Hepatocyte (in vitro differentiated cells): Measurements from ENCODE around the gene TGFBR3L. TPM values are rescaled to one million over a fixed set of nuclear protein-coding genes. Genes with fewer than 3 reads are reported as not detected.
"Not testable (repeated sequence)": the region's sequence is repeated elsewhere in the genome, so short reads cannot be mapped to it uniquely, and the experiment has no call there.

Experiments used
- DNase-seq: peaks from one replicate; pipeline ENCODE4 v3.0.0-alpha.2; 2016; ENCODE audit warnings: low spot score
- H2AFZ ChIP-seq: fragments of 200-600 bp; sonication (generic); 2 replicates; pipeline ENCODE4 v1.6.0; 2016; ENCODE audit warnings: antibody characterized with exemption, mild to moderate bottlenecking
- H3K27ac ChIP-seq: fragments of 200-600 bp; sonication (generic); 2 replicates; pipeline ENCODE4 v1.5.1; 2016; ENCODE audit warnings: mild to moderate bottlenecking
- H3K27me3 ChIP-seq: fragments of 200-600 bp; sonication (generic); 2 replicates; pipeline ENCODE4 v1.6.1; 2016
- H3K36me3 ChIP-seq: fragments of 200-600 bp; sonication (generic); replicated peaks from 2 replicates; pipeline ENCODE4 v1.5.1; 2016; ENCODE audit warnings: low read depth; ENCODE audit not compliant: insufficient read depth
- H3K4me1 ChIP-seq: fragments of 200-600 bp; sonication (generic); 2 replicates; pipeline ENCODE4 v1.5.1; 2016; ENCODE audit warnings: mild to moderate bottlenecking, moderate library complexity; ENCODE audit not compliant: insufficient read depth
- H3K4me2 ChIP-seq: fragments of 200-600 bp; sonication (generic); 2 replicates; pipeline ENCODE4 v1.6.0; 2016
- H3K4me3 ChIP-seq: fragments of 200-600 bp; sonication (generic); 2 replicates; pipeline ENCODE4 v1.5.1; 2016; ENCODE audit warnings: mild to moderate bottlenecking
- H3K79me2 ChIP-seq: fragments of 200-600 bp; sonication (generic); 2 replicates; pipeline ENCODE4 v1.6.0; 2017; ENCODE audit warnings: mild to moderate bottlenecking
- H3K9me2 ChIP-seq: fragments of 200-600 bp; sonication (generic); replicated peaks from 2 replicates; pipeline ENCODE4 v1.6.0; 2017; ENCODE audit warnings: mild to moderate bottlenecking; ENCODE audit not compliant: insufficient read depth
- H3K9me3 ChIP-seq: fragments of 200-600 bp; sonication (generic); 2 replicates; pipeline ENCODE4 v1.5.1; 2016; ENCODE audit warnings: low read depth, mild to moderate bottlenecking
- H4K20me1 ChIP-seq: fragments of 200-600 bp; sonication (generic); 2 replicates; pipeline ENCODE4 v1.6.0; 2016; ENCODE audit warnings: mild to moderate bottlenecking; ENCODE audit not compliant: insufficient read depth, poor library complexity, severe bottlenecking
- EZH2 ChIP-seq: fragments of 200-600 bp; sonication (generic); IDR thresholded peaks from 2 replicates; pipeline ENCODE4 v1.6.1; 2016; ENCODE audit warnings: antibody characterized with exemption, mild to moderate bottlenecking, borderline replicate concordance
- EZH2phosphoT487 ChIP-seq: fragments of 200-600 bp; sonication (generic); IDR thresholded peaks from one replicate; pipeline ENCODE4 v1.6.1; 2018; ENCODE audit warnings: antibody characterized with exemption, mild to moderate bottlenecking, low read depth, moderate library complexity; ENCODE audit not compliant: unreplicated experiment, severe bottlenecking
- WGBS: methylation state at CpG from one replicate; pipeline ENCODE4 v1.1.6; 2016; ENCODE audit warnings: low lambda C conversion rate; ENCODE audit errors: missing lambda C conversion rate; 5-methylcytosine and 5-hydroxymethylcytosine counted together
- polyA plus RNA-seq: library from polyadenylated mRNA; unstranded; fragments of >200 nt; fragmentation: Nextera tagmentation; extraction: Ambion mirVana; gene quantifications from 2 replicates; pipeline ENCODE4 v1.2.1, GENCODE V29; 2016
- total RNA-seq: library from RNA; depleted of rRNA; stranded (reverse); fragments of >200 nt; gene quantifications from 2 replicates; pipeline ENCODE4 v1.2.3, GENCODE V29; 2014
- TF ChIP-seq, protein P1 (sequence below): fragments of 200-600 bp; sonication (generic); IDR thresholded peaks from 2 replicates; pipeline ENCODE4 v1.5.1; 2016; ENCODE audit warnings: antibody characterized with exemption, mild to moderate bottlenecking; ENCODE audit not compliant: poor library complexity

Gene TGFBR3L
- total and polyA plus RNA-seq, 2 experiments from 2014 or later = 8.5 TPM; not detected in 1

DNA sequence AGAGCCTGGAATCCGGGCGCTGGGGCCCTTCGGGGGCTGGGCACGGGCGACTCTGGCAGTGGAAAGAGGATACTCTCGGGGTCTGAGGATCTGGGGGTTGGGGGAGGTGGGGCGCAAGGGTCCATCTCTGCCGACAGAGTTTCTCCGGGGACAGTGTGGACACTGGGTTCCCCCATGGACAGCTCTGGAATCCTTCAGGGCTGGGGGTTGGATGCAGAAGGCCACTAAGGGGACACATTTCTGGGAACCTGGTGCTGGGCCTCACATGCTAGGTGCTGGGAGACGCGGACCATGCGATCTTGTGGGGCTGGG is 2.3 kb downstream of the TGFBR3L start:
- Histone ChIP-seq H3K9me3 (no peaks in the 10 kb centered on the region), H3K4me2 (peak overlapping the region; percentile 95), H4K20me1 (no peaks in the 10 kb centered on the region), H3K27me3 (peaks cover 35% of the 10 kb centered on the region), H3K36me3 (no peaks in the 10 kb centered on the region), H2AFZ (peak overlapping the region; percentile 63), H3K79me2 (no peaks in the 10 kb centered on the region), H3K4me1 (peaks cover 33% of the 10 kb centered on the region), H3K9me2 (no peaks in the 10 kb centered on the region), H3K27ac (no peak overlapping the region), H3K4me3 (peak overlapping the region; percentile 33)
- 9% methylated on average over 9 of the region's 12 CpGs for WGBS
- TF ChIP-seq EZH2phosphoT487 = no peak
- TF ChIP-seq EZH2 = no peak
- TF ChIP-seq, protein P1, sequence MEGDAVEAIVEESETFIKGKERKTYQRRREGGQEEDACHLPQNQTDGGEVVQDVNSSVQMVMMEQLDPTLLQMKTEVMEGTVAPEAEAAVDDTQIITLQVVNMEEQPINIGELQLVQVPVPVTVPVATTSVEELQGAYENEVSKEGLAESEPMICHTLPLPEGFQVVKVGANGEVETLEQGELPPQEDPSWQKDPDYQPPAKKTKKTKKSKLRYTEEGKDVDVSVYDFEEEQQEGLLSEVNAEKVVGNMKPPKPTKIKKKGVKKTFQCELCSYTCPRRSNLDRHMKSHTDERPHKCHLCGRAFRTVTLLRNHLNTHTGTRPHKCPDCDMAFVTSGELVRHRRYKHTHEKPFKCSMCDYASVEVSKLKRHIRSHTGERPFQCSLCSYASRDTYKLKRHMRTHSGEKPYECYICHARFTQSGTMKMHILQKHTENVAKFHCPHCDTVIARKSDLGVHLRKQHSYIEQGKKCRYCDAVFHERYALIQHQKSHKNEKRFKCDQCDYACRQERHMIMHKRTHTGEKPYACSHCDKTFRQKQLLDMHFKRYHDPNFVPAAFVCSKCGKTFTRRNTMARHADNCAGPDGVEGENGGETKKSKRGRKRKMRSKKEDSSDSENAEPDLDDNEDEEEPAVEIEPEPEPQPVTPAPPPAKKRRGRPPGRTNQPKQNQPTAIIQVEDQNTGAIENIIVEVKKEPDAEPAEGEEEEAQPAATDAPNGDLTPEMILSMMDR = no peak
- DNase-seq = no peak

DNA sequence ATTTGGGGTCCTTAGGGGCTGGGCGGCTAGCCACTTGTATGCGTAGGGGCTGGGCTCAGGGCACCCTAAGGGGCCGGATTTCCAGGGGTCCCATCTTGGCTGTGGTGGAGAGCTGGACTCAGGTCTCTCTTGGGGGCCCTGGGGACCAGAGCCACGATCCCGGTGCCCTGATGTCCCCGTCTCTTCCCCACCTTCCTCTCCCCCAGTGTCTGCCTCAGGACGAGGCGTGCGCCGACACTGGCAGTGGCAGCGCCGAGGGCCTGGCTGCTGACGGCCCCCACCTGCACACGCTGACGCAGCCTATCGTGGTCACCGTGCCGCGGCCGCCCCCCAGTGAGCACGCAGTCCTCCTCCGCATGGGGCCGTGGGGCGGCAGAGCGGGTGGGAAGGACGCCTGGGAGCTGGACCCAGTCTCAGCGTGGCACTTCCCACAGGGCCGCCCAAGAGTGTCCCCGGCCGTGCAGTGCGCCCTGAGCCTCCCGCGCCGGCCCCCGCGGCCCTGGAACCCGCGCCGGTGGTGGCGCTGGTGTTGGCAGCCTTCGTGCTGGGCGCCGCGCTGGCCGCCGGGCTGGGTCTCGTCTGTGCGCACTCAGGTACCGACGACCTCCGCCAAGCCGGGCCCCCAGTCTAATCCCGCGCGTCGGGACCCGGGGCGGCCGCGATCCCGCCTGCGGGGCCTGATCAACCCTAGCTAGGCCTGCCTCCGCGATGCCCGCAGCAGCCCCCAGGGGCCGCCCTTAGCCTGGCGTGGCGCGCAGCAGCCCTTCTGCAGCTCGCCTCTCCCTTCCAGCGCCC is 2.8 kb downstream of the TGFBR3L start:
- TF ChIP-seq EZH2phosphoT487 (no peak), EZH2 (peak; percentile 17)
- TF ChIP-seq, protein P1 = peak; percentile 61
- peaks cover 35% of the 10 kb centered on the region for H3K27me3 ChIP-seq
- no peaks in the 10 kb centered on the region for H4K20me1 ChIP-seq
- H3K27ac ChIP-seq = no peak overlapping the region
- peak overlapping the region; percentile 60 for H2AFZ ChIP-seq
- peak overlapping the region; percentile 95 for H3K4me2 ChIP-seq
- WGBS = 4% methylated on average over 69 of the region's 71 CpGs
- peaks cover 33% of the 10 kb centered on the region for H3K4me1 ChIP-seq
- H3K9me3 ChIP-seq = no peaks in the 10 kb centered on the region
- H3K9me2 ChIP-seq = no peaks in the 10 kb centered on the region
- H3K4me3 ChIP-seq = peak overlapping the region; percentile 1
- DNase-seq = peak; percentile 85
- H3K36me3 ChIP-seq = no peaks in the 10 kb centered on the region
- no peaks in the 10 kb centered on the region for H3K79me2 ChIP-seq

- peak overlapping the region; percentile 60 for H2AFZ ChIP-seq
- 44% methylated on average over 29 of the region's 29 CpGs for WGBS
These were observed 3.5 kb downstream of the TGFBR3L start for GRCh38 chr19:7918062-7918614.

GRCh38 chr19:7918615-7919421 is 4.2 kb downstream of the TGFBR3L start:
- H3K36me3 ChIP-seq = no peaks in the 10 kb centered on the region
- WGBS = 93% methylated on average over 42 of the region's 42 CpGs
- TF ChIP-seq EZH2phosphoT487 (no peak), EZH2 (no peak)
- TF ChIP-seq, protein P1 = no peak
- H3K9me3 ChIP-seq = no peaks in the 10 kb centered on the region
- peaks cover 35% of the 10 kb centered on the region for H3K27me3 ChIP-seq
- no peaks in the 10 kb centered on the region for H4K20me1 ChIP-seq
- peak overlapping the region; percentile 95 for H3K4me2 ChIP-seq
- no peaks in the 10 kb centered on the region for H3K79me2 ChIP-seq
- H3K4me1 ChIP-seq = peaks cover 33% of the 10 kb centered on the region
- H3K9me2 ChIP-seq = no peaks in the 10 kb centered on the region
- DNase-seq = no peak
- H2AFZ ChIP-seq = no peak overlapping the region
- H3K4me3 ChIP-seq = no peak overlapping the region
- H3K27ac ChIP-seq = no peak overlapping the region

More at GRCh38 chr19:7918062-7918614, 3.5 kb downstream of the TGFBR3L start:
- not testable (repeated sequence) for H3K79me2 ChIP-seq, H3K27ac ChIP-seq, H3K9me2 ChIP-seq, H3K9me3 ChIP-seq, H4K20me1 ChIP-seq, H3K36me3 ChIP-seq, DNase-seq
- Histone ChIP-seq H3K27me3 (peaks cover 35% of the 10 kb centered on the region), H3K4me1 (peaks cover 33% of the 10 kb centered on the region), H3K4me3 (peak overlapping the region; percentile 1), H3K4me2 (peak overlapping the region; percentile 95)
